MCF 10A (cell line): ENCODE results near the gene LMF1. TPM values are rescaled to one million over a fixed set of nuclear protein-coding genes. Genes with fewer than 3 reads are reported as not detected.

Experiments used
- BruUV-seq: library from RNA; stranded (reverse); fragments of 400-500 nt; replicated peaks from 2 replicates; lab custom pipeline; 2021; lab: Mats Ljungman, UMichigan
- CTCF ChIA-PET: fragments of 300-600 bp; sonication (Branson Sonifier 250); formaldehyde crosslinking; extraction: SDS; loops from one replicate; lab custom pipeline; 2021; ENCODE audit warnings: antibody characterized with exemption, inconsistent platforms; lab: Yijun Ruan, JAX
- POLR2A ChIA-PET: fragments of 300-600, 350-650 bp; sonication (Branson Sonifier 250); formaldehyde crosslinking; extraction: SDS; loops from one replicate; lab custom pipeline; 2020; ENCODE audit warnings: antibody characterized with exemption, inconsistent platforms; lab: Yijun Ruan, JAX
- DNase-seq: peaks from one replicate; pipeline ENCODE4 v3.0.0-alpha.2; 2018; ENCODE audit not compliant: unreplicated experiment
- H3K27ac Mint-ChIP-seq: one replicate; pipeline ENCODE4 v1.8.0; 2022; ENCODE audit warnings: mild to moderate bottlenecking, low read depth, mixed read lengths; ENCODE audit not compliant: unreplicated experiment
- H3K27me3 Mint-ChIP-seq: one replicate; pipeline ENCODE4 v1.8.0; 2022; ENCODE audit warnings: mixed read lengths; ENCODE audit not compliant: insufficient read depth, unreplicated experiment
- H3K36me3 Mint-ChIP-seq: one replicate; pipeline ENCODE4 v1.8.0; 2022; ENCODE audit warnings: mild to moderate bottlenecking, moderate library complexity, mixed read lengths; ENCODE audit not compliant: insufficient read depth, unreplicated experiment
- H3K4me1 Mint-ChIP-seq: one replicate; pipeline ENCODE4 v1.8.0; 2022; ENCODE audit warnings: mixed read lengths; ENCODE audit not compliant: insufficient read depth, unreplicated experiment
- H3K4me3 Mint-ChIP-seq: one replicate; pipeline ENCODE4 v1.8.0; 2022; ENCODE audit warnings: mild to moderate bottlenecking, moderate library complexity, mixed read lengths; ENCODE audit not compliant: unreplicated experiment
- H3K9me3 Mint-ChIP-seq: one replicate; pipeline ENCODE4 v1.8.0; 2022; ENCODE audit warnings: mixed read lengths; ENCODE audit not compliant: unreplicated experiment
- intact Hi-C: fragments of 100-400 bp; cut with micrococcal nuclease; formaldehyde crosslinking; loops from 2 replicates; pipeline ENCODE4 v1.14.1; 2022
- total RNA-seq: library from RNA; stranded (reverse); gene quantifications from 2 replicates; pipeline ENCODE4 v1.2.3, GENCODE V29; 2022
- TF ChIP-seq, protein P1 (sequence below): fragments of 200-600 bp; IDR thresholded peaks from one replicate; pipeline ENCODE4 v1.8.0; 2022; ENCODE audit warnings: antibody characterized with exemption, mild to moderate bottlenecking; ENCODE audit not compliant: unreplicated experiment

The LMF1 gene
- total RNA-seq, 1 experiment from 2014 or later, result 9.9 TPM

DNA sequence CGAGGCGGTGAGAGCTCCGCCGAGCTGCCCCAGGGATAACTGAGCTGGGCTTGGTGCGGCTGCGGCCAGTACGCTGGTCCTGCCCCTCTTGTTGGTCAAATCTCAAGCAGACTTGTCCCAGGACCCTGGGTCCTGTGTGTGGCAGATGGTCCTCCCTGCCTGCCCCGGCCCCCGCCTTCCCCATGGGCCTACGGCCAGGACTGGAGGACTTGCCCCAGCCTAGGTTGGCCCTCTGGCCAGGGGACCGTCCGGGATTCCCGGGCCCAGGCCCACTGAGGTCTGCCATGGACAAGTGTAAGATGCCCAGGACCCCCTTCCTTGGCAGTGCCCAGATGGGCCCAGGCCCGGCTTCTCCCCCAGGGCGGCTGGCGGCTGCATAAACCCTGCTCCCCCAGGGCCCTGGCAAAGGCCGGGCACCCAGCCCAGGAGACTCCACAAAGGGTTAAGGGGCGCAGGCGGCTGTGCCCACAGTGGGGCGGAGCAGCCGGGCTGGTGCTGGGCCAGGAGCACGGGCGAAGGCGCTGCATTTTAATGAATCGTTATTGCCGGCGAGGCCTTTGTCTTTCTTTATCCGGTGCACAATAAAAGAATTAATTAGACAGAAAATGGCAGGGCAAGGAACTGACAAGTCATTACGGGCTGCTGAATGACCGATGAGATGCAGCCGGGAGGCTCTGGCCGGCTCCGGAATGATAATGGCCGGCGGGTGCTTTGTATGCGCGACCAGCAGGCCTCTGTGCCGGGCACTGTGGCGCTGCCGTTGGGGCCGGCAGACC lies 19.9 kb upstream of the LMF1 start:
- BruUV-seq, result no TSS peak
- TF ChIP-seq, protein P1, sequence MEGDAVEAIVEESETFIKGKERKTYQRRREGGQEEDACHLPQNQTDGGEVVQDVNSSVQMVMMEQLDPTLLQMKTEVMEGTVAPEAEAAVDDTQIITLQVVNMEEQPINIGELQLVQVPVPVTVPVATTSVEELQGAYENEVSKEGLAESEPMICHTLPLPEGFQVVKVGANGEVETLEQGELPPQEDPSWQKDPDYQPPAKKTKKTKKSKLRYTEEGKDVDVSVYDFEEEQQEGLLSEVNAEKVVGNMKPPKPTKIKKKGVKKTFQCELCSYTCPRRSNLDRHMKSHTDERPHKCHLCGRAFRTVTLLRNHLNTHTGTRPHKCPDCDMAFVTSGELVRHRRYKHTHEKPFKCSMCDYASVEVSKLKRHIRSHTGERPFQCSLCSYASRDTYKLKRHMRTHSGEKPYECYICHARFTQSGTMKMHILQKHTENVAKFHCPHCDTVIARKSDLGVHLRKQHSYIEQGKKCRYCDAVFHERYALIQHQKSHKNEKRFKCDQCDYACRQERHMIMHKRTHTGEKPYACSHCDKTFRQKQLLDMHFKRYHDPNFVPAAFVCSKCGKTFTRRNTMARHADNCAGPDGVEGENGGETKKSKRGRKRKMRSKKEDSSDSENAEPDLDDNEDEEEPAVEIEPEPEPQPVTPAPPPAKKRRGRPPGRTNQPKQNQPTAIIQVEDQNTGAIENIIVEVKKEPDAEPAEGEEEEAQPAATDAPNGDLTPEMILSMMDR, result no peak
- intact Hi-C loops, result no loop called here
- ChIA-PET POLR2A (no interaction called here), CTCF (no interaction called here)
- Mint-ChIP-seq H3K36me3 (no peaks in the 10 kb centered on the region), H3K9me3 (no peaks in the 10 kb centered on the region), H3K4me3 (no peak overlapping the region), H3K27me3 (peaks cover 13% of the 10 kb centered on the region), H3K27ac (no peak overlapping the region), H3K4me1 (no peaks in the 10 kb centered on the region)
- DNase-seq, result no peak

DNA sequence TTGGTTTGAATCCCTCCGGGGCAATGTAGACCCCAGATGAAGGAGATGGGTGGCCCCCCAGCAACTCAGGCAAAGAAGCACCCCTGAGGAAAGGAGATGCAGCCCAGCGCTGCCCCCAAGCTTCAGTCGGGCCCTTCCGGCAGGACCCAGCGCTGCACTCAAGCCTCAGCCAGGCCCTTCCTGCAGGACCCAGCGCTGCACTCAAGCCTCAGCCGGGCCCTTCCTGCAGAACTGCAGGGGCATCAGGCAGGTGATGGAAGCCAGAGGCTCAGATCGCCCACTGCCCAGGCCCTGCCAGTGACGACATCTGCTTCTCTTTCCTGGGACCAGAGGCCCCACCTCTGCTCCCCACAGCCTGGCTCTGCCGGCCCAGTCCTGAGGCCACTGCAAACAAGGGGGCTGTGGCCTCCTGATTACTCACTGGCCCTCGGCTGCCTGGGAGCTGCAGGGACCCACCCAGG lies 18.6 kb upstream of the LMF1 start:
- BruUV-seq, result no TSS peak
- TF ChIP-seq, protein P1, result no peak
- H3K36me3 Mint-ChIP-seq, result no peaks in the 10 kb centered on the region
- DNase-seq, result no peak
- H3K27ac Mint-ChIP-seq, result no peak overlapping the region
- H3K4me3 Mint-ChIP-seq, result no peak overlapping the region
- no peaks in the 10 kb centered on the region for H3K9me3 Mint-ChIP-seq
- ChIA-PET CTCF (interaction anchor here (0.7 kb wide), 1 partner anchor 187 kb away, joined by 3 read pairs; no protein-coding TSS in a partner anchor), POLR2A (no interaction called here)
- H3K27me3 Mint-ChIP-seq, result no peaks in the 10 kb centered on the region
- H3K4me1 Mint-ChIP-seq, result no peaks in the 10 kb centered on the region
- intact Hi-C loops, result no loop called here

GRCh38 chr16:988471-989353 lies 17.9 kb upstream of the LMF1 start:
- ChIA-PET POLR2A (no interaction called here), CTCF (interaction anchor here (0.6 to 0.7 kb wide), 2 partner anchors 186 to 204 kb away, joined by 3 read pairs; no protein-coding TSS in a partner anchor)
- intact Hi-C loops, result no loop called here
- H3K27ac Mint-ChIP-seq, result no peak overlapping the region
- TF ChIP-seq, protein P1, result no peak
- H3K36me3 Mint-ChIP-seq, result no peaks in the 10 kb centered on the region
- no peaks in the 10 kb centered on the region for H3K4me1 Mint-ChIP-seq
- H3K9me3 Mint-ChIP-seq, result no peaks in the 10 kb centered on the region
- no TSS peak for BruUV-seq
- no peaks in the 10 kb centered on the region for H3K27me3 Mint-ChIP-seq
- no peak overlapping the region for H3K4me3 Mint-ChIP-seq
- DNase-seq, result no peak

GRCh38 chr16:987906-988305 lies 17.1 kb upstream of the LMF1 start:
- no peak overlapping the region for H3K27ac Mint-ChIP-seq
- intact Hi-C loops, result no loop called here
- no peaks in the 10 kb centered on the region for H3K9me3 Mint-ChIP-seq
- BruUV-seq, result no TSS peak
- TF ChIP-seq, protein P1, result no peak
- no peak for DNase-seq
- H3K27me3 Mint-ChIP-seq, result no peaks in the 10 kb centered on the region
- no peaks in the 10 kb centered on the region for H3K36me3 Mint-ChIP-seq
- ChIA-PET POLR2A (no interaction called here), CTCF (interaction anchor here (0.6 kb wide), 1 partner anchor 203 kb away, joined by 3 read pairs; no protein-coding TSS in a partner anchor)
- no peaks in the 10 kb centered on the region for H3K4me1 Mint-ChIP-seq
- no peak overlapping the region for H3K4me3 Mint-ChIP-seq
